Neural cell (in vitro differentiated cells): ENCODE measurements around the gene STXBP4. TPM values are rescaled to one million over a fixed set of nuclear protein-coding genes. Genes with fewer than 3 reads are reported as not detected.

Experiments used
- H2AFZ ChIP-seq: fragments of 200-600, 300-800 bp; sonication (generic), shearing (Covaris generic); 2 replicates; pipeline ENCODE4 v1.6.0; 2014; ENCODE audit warnings: low read depth, mild to moderate bottlenecking, antibody characterized with exemption, low read length, moderate library complexity
- H3F3A ChIP-seq: fragments of 200-600 bp; shearing (Covaris generic); 2 replicates; pipeline ENCODE4 v1.6.1; 2016; ENCODE audit warnings: mild to moderate bottlenecking, moderate library complexity, mixed read lengths, antibody characterized with exemption, low read length; ENCODE audit not compliant: insufficient read depth, poor library complexity, severe bottlenecking
- H3K27ac ChIP-seq: fragments of 200-600, 300-800 bp; sonication (generic), shearing (Covaris generic); 2 replicates; pipeline ENCODE4 v1.5.1; 2014; ENCODE audit warnings: mild to moderate bottlenecking, low read length, moderate library complexity
- H3K27me3 ChIP-seq: fragments of 300-800, 200-600 bp; sonication (generic), shearing (Covaris generic); 2 replicates; pipeline ENCODE4 v1.6.0; 2014; ENCODE audit warnings: mild to moderate bottlenecking, low read depth, low read length, moderate library complexity; ENCODE audit not compliant: insufficient read depth
- H3K36me3 ChIP-seq: fragments of 300-800, 200-600 bp; sonication (generic), shearing (Covaris generic); 2 replicates; pipeline ENCODE4 v1.5.1; 2014; ENCODE audit warnings: mild to moderate bottlenecking, antibody characterized with exemption, low read length, moderate library complexity; ENCODE audit not compliant: insufficient read depth
- H3K4me2 ChIP-seq: fragments of 300-800, 200-600 bp; sonication (generic), shearing (Covaris generic); 2 replicates; pipeline ENCODE4 v1.6.0; 2014; ENCODE audit warnings: mild to moderate bottlenecking, low read length
- H3K4me3 ChIP-seq: fragments of 300-800, 200-600 bp; sonication (generic), shearing (Covaris generic); 2 replicates; pipeline ENCODE4 v1.5.1; 2014; ENCODE audit warnings: mild to moderate bottlenecking, low read length, moderate library complexity
- H3K79me2 ChIP-seq: fragments of 200-600 bp; shearing (Covaris generic); replicated peaks from 2 replicates; pipeline ENCODE4 v1.6.0; 2014; ENCODE audit warnings: mild to moderate bottlenecking, low read length, moderate library complexity; ENCODE audit not compliant: insufficient read depth
- H3K9ac ChIP-seq: fragments of 300-800, 200-600 bp; sonication (generic), shearing (Covaris generic); 2 replicates; pipeline ENCODE4 v1.6.1; 2016; ENCODE audit warnings: mild to moderate bottlenecking, low read length, mixed read lengths
- H3K9me2 ChIP-seq: fragments of 200-600 bp; shearing (Covaris generic); 2 replicates; pipeline ENCODE4 v1.6.1; 2016; ENCODE audit warnings: mild to moderate bottlenecking, low read length, mixed read lengths; ENCODE audit not compliant: insufficient read depth
- H3K9me3 ChIP-seq: fragments of 200-600, 300-800 bp; sonication (generic), shearing (Covaris generic); 2 replicates; pipeline ENCODE4 v1.6.1; 2016; ENCODE audit warnings: mild to moderate bottlenecking, mixed run types, low read length, moderate library complexity, mixed read lengths
- H4K20me1 ChIP-seq: fragments of 200-600 bp; shearing (Covaris generic); 2 replicates; pipeline ENCODE4 v1.6.1; 2016; ENCODE audit warnings: mild to moderate bottlenecking, mixed run types; ENCODE audit not compliant: insufficient read depth
- EP300 ChIP-seq: fragments of 450-650 bp; conservative IDR thresholded peaks from 2 replicates; pipeline ENCODE4 v1.6.1; 2014; ENCODE audit warnings: antibody characterized with exemption, mild to moderate bottlenecking, moderate library complexity; ENCODE audit not compliant: poor library complexity, severe bottlenecking
- EZH2 ChIP-seq: fragments of 200-600, 300-800 bp; shearing (Covaris generic), sonication (generic); IDR thresholded peaks from 2 replicates; pipeline ENCODE4 v1.6.1; 2014; ENCODE audit warnings: antibody characterized with exemption, low read length, borderline replicate concordance, mild to moderate bottlenecking; ENCODE audit not compliant: insufficient read depth, poor library complexity, severe bottlenecking
- MXI1 ChIP-seq: fragments of 450-650 bp; conservative IDR thresholded peaks from 2 replicates; pipeline ENCODE4 v1.6.1; 2014; ENCODE audit warnings: antibody characterized with exemption, mild to moderate bottlenecking; ENCODE audit not compliant: poor library complexity, severe bottlenecking
- POLR2AphosphoS5 ChIP-seq: IDR thresholded peaks from 2 replicates; pipeline ENCODE4 v1.6.1; 2012
- RAD21 ChIP-seq: fragments of 450-650 bp; conservative IDR thresholded peaks from 2 replicates; pipeline ENCODE4 v1.6.1; 2014; ENCODE audit warnings: antibody characterized with exemption, mild to moderate bottlenecking, moderate library complexity
- REST ChIP-seq: IDR thresholded peaks from 2 replicates; pipeline ENCODE4 v1.6.1; 2012; ENCODE audit warnings: borderline replicate concordance
- SMC3 ChIP-seq: fragments of 450-650 bp; conservative IDR thresholded peaks from 2 replicates; pipeline ENCODE4 v1.6.1; 2014; ENCODE audit warnings: antibody characterized with exemption, mild to moderate bottlenecking, moderate library complexity; ENCODE audit not compliant: poor library complexity
- TAF1 ChIP-seq: IDR thresholded peaks from 2 replicates; pipeline ENCODE4 v1.6.1; 2012; ENCODE audit warnings: low read depth
- polyA plus RNA-seq: library from polyadenylated mRNA; depleted of rRNA; stranded (reverse); fragments of >200 nt; gene quantifications from 2 replicates; pipeline ENCODE4 v1.2.3, GENCODE V29; 2014
- TF ChIP-seq, protein P1 (sequence below): fragments of 450-650 bp; IDR thresholded peaks from 2 replicates; pipeline ENCODE4 v1.5.1; 2014; ENCODE audit warnings: antibody characterized with exemption, mild to moderate bottlenecking, moderate library complexity; ENCODE audit not compliant: poor library complexity, severe bottlenecking

Gene STXBP4
- polyA plus RNA-seq, 1 donor from 2014 or later = 8.1 TPM

DNA sequence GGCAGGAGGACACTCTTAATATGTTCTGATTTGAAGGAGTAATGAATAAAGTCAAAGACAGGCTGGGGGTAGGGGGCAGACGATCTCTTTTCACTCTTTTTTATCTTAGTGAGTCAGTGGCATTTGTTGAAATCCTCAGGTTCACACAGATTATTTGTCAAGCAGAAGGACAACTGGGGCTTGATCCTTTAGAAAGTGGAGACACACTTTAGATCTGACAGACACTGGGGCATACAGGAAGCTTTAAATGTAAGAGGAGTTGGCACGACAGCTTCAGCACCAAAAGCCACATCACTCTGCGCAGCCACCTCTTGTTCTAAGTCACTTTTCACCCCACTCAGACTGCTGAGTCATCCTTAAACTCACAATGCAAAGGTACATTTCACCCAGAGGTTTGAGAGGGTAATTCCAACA is 121.5 kb downstream of the STXBP4 start:
- H3K27me3 ChIP-seq = no peaks in the 10 kb centered on the region

DNA sequence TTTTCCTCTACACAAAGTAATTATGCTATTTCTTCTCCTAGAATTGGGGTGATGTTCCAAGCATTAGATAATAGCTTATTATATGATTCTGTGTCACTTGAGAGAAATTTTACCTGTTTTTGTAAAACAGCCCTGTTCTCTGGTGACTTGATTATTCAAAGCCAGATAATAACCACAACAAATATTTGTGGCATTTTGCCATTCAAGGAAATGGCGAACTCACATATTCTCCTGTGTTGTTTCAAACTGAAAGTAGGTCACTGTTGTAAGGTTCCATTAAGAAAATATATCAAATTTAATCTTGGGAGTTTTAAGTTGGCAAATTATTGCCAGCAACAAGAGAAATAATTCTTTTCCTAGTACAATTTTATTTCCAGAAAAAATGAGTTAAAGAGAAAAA is 124.8 kb downstream of the STXBP4 start:
- Histone ChIP-seq H3K27ac (no peak overlapping the region), H2AFZ (no peak overlapping the region), H3K9me3 (no peaks in the 10 kb centered on the region), H3K36me3 (no peaks in the 10 kb centered on the region), H4K20me1 (no peaks in the 10 kb centered on the region), H3K9ac (no peak overlapping the region), H3K79me2 (no peaks in the 10 kb centered on the region), H3K27me3 (no peaks in the 10 kb centered on the region), H3K4me3 (no peak overlapping the region), H3F3A (no peaks in the 10 kb centered on the region), H3K9me2 (no peaks in the 10 kb centered on the region), H3K4me2 (no peak overlapping the region)
- TF ChIP-seq REST (no peak), POLR2AphosphoS5 (no peak), MXI1 (no peak), EP300 (no peak), SMC3 (no peak), EZH2 (no peak), TAF1 (no peak), RAD21 (no peak)
- TF ChIP-seq, protein P1, sequence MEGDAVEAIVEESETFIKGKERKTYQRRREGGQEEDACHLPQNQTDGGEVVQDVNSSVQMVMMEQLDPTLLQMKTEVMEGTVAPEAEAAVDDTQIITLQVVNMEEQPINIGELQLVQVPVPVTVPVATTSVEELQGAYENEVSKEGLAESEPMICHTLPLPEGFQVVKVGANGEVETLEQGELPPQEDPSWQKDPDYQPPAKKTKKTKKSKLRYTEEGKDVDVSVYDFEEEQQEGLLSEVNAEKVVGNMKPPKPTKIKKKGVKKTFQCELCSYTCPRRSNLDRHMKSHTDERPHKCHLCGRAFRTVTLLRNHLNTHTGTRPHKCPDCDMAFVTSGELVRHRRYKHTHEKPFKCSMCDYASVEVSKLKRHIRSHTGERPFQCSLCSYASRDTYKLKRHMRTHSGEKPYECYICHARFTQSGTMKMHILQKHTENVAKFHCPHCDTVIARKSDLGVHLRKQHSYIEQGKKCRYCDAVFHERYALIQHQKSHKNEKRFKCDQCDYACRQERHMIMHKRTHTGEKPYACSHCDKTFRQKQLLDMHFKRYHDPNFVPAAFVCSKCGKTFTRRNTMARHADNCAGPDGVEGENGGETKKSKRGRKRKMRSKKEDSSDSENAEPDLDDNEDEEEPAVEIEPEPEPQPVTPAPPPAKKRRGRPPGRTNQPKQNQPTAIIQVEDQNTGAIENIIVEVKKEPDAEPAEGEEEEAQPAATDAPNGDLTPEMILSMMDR = no peak

More for the DNA sequence above, 121.5 kb downstream of the STXBP4 start:
- H2AFZ ChIP-seq = no peak overlapping the region
- no peaks in the 10 kb centered on the region for H3K36me3 ChIP-seq
- no peaks in the 10 kb centered on the region for H3K79me2 ChIP-seq
- no peak overlapping the region for H3K4me3 ChIP-seq
- no peak overlapping the region for H3K9ac ChIP-seq
- H3K4me2 ChIP-seq = no peak overlapping the region
- TF ChIP-seq EZH2 (no peak), MXI1 (no peak), TAF1 (no peak), SMC3 (no peak), EP300 (no peak), REST (no peak), POLR2AphosphoS5 (no peak)
- TF ChIP-seq, protein P1 = no peak
- H4K20me1 ChIP-seq = no peaks in the 10 kb centered on the region
- H3F3A ChIP-seq = no peaks in the 10 kb centered on the region
- H3K9me3 ChIP-seq = no peaks in the 10 kb centered on the region
- no peak overlapping the region for H3K27ac ChIP-seq
- H3K9me2 ChIP-seq = no peaks in the 10 kb centered on the region
